ENCODE data around the gene PLCD3.

- TF ChIP-seq CTCF (conservative IDR thresholded peaks at IDR 0.05; ENCODE audit: low read length) (peak; percentile 73), EZH2phosphoT487 (IDR thresholded peaks at IDR 0.05; ENCODE audit: borderline replicate concordance, low read depth, low read length) (no peak)
Observed at GRCh38 chr17:45132572-45133463, 503 bp upstream of the PLCD3 start.
